WTC11 (cell line): Measurements from ENCODE around the gene NTN4.

Source experiments
- ATF2 ChIP-seq: sonication (generic); formaldehyde crosslinking; IDR thresholded peaks from 2 replicates; pipeline ENCODE4 v1.8.1; 2022; ENCODE audit warnings: low read depth, missing genetic modification reagents, borderline replicate concordance
- CBFB ChIP-seq: sonication (generic); formaldehyde crosslinking; IDR thresholded peaks from 2 replicates; pipeline ENCODE4 v1.8.1; 2022; ENCODE audit warnings: mild to moderate bottlenecking, low read depth, missing genetic modification reagents
- CREB1 ChIP-seq: sonication (generic); formaldehyde crosslinking; IDR thresholded peaks from 2 replicates; pipeline ENCODE4 v1.8.0; 2023; ENCODE audit warnings: mild to moderate bottlenecking, missing genetic modification reagents
- ELF4 ChIP-seq: sonication (generic); formaldehyde crosslinking; IDR thresholded peaks from 2 replicates; pipeline ENCODE4 v1.8.1; 2022; ENCODE audit warnings: low read depth, mild to moderate bottlenecking, moderate library complexity, missing genetic modification reagents
- FOXJ3 ChIP-seq: sonication (generic); formaldehyde crosslinking; IDR thresholded peaks from 2 replicates; pipeline ENCODE4 v1.9.0; 2021; ENCODE audit warnings: missing genetic modification reagents, mild to moderate bottlenecking, borderline replicate concordance
- RORB ChIP-seq: fragments of 250-450 bp; sonication (Bioruptor Pico); IDR thresholded peaks from 2 replicates; pipeline ENCODE4 v1.9.0; 2021; ENCODE audit warnings: mild to moderate bottlenecking
- ZNF219 ChIP-seq: sonication (generic); formaldehyde crosslinking; IDR thresholded peaks from 2 replicates; pipeline ENCODE4 v1.8.0; 2023; ENCODE audit warnings: missing genetic modification reagents, mild to moderate bottlenecking, borderline replicate concordance
- ZNF232 ChIP-seq: sonication (generic); formaldehyde crosslinking; IDR thresholded peaks from 2 replicates; pipeline ENCODE4 v1.8.0; 2022; ENCODE audit warnings: mild to moderate bottlenecking, missing genetic modification reagents
- ZNF416 ChIP-seq: fragments of 250-450 bp; sonication (Bioruptor Pico); IDR thresholded peaks from 2 replicates; pipeline ENCODE4 v1.9.0; 2021; ENCODE audit warnings: mild to moderate bottlenecking, inconsistent platforms
- ZNF532 ChIP-seq: fragments of 250-450 bp; sonication (Bioruptor Pico); IDR thresholded peaks from 2 replicates; pipeline ENCODE4 v1.9.0; 2021; ENCODE audit warnings: mild to moderate bottlenecking, borderline replicate concordance
- TF ChIP-seq, protein P1 (sequence below): fragments of 200-600 bp; IDR thresholded peaks from 2 replicates; pipeline ENCODE4 v1.8.0; 2022; ENCODE audit warnings: antibody characterized with exemption

DNA sequence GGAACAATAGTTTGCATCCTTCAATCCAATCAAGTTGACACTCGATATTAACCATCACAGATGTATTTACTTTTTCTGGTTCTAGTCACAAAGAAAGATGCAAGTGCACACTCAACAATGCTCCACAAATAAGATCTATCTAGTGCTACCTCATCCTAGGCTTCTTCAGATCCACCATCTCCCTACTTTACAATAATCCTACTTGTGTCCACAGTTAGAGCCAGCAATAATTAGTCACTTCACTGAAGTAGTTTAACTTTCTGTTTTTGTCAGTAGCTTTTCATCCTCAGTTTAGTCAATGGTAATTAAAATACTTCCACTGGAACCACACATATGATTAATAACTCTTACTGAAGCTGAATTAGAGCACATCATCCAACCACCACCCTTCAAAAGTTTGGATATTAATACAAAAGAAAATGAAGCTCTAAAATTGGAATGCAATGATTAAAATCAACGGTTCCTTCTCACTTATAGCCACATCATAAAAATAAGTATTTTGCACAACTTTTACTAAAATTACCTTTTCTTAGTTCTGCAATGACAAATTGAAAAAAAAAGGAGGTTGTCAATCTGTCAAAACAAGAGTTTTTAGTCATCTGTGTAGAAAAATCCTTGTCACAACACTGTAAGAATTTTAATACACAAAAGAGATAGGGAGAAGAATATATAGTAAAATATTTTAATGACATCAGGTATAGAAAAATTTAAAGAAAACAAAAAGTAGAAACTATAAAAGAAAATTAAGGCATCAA is 39.9 kb upstream of the NTN4 start:
- TF ChIP-seq, protein P1, sequence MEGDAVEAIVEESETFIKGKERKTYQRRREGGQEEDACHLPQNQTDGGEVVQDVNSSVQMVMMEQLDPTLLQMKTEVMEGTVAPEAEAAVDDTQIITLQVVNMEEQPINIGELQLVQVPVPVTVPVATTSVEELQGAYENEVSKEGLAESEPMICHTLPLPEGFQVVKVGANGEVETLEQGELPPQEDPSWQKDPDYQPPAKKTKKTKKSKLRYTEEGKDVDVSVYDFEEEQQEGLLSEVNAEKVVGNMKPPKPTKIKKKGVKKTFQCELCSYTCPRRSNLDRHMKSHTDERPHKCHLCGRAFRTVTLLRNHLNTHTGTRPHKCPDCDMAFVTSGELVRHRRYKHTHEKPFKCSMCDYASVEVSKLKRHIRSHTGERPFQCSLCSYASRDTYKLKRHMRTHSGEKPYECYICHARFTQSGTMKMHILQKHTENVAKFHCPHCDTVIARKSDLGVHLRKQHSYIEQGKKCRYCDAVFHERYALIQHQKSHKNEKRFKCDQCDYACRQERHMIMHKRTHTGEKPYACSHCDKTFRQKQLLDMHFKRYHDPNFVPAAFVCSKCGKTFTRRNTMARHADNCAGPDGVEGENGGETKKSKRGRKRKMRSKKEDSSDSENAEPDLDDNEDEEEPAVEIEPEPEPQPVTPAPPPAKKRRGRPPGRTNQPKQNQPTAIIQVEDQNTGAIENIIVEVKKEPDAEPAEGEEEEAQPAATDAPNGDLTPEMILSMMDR = no peak
- no peak for TF ChIP-seq ZNF219 (CRISPR knock-in tag)
- TF ChIP-seq ZNF232 (CRISPR knock-in tag) = no peak
- no peak for TF ChIP-seq RORB (CRISPR knock-in tag)
- TF ChIP-seq ZNF416 (CRISPR knock-in tag) = no peak
- TF ChIP-seq CBFB (CRISPR knock-in tag) = no peak
- TF ChIP-seq ELF4 (CRISPR knock-in tag) = no peak
- no peak for TF ChIP-seq FOXJ3 (CRISPR knock-in tag)
- TF ChIP-seq CREB1 (CRISPR knock-in tag) = no peak
- TF ChIP-seq ATF2 = no peak
- no peak for TF ChIP-seq ZNF532 (CRISPR knock-in tag)
